IPS DF 19.7 (cell line): ENCODE measurements around the gene MGAT5B.

Experiments used
- DNase-seq: peaks from one replicate; pipeline ENCODE4 v3.0.0-alpha.2; 2013; ENCODE audit warnings: low read depth, low spot score

MGAT5B gene

DNA sequence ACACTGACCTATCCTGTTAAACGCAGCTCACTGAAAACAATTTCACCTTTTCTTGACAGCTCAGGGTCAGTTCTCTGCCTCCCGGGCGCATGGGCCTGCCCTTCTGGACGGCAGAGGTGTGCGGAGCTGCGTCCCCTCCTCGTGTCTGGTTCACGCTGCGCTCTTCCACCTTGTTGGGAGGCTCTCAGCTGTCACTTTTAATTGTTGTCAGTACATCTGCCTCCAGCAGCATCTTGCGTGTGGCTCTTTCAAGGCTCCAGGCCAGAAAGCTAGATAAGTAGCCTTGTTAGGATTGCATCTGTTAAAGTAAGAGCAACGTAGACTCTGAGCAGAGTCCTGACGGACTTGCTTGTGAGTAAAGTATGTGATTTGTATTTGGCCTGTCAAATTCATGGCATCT, 59.4 kb downstream of the MGAT5B start:
- no peak for DNase-seq

DNA sequence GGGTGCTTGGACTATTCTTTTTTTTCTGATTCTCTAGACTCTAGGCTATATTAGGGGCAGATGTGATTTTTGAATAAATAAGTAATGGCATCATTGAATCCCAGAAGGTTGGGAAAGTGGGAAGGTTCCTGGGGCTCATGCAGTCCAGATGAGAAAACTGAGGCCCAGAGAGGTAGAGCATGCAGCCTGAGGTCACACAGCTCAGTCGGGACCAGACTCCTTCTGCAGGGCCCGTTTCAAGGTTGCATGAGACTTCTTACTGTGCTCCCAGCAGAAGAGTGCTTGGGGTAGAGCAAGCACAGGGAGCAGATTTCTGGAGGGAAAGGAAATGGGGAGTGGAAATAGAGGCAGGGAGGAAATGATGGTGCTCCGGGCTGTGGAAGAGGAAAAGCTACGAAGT, 59.8 kb downstream of the MGAT5B start:
- DNase-seq: no peak

DNA sequence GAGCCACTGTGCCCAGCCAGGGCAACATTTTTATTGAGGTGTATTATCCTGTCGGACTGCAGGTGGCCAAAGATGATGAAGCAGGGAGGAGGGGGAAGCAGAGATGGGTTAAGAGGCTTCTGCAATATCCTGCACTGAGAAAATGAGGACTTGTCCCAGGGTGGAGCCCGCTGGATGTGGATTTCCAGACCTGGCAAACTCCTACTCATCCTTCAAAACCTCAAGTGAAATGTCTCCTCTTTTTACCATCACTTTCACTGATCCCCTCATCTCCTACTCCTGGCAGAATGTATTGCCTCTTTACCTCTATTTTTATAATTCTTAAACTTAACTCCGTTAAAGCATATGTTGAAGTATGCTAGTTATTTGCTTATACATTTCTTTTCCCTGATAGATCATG, 60.9 kb downstream of the MGAT5B start:
- no peak for DNase-seq

GRCh38 chr17:76929601-76930000, 61.4 kb downstream of the MGAT5B start:
- no peak for DNase-seq

GRCh38 chr17:76930107-76930506, 61.9 kb downstream of the MGAT5B start:
- no peak for DNase-seq

- no peak for DNase-seq
Measured at GRCh38 chr17:76932402-76933333, 64.5 kb downstream of the MGAT5B start.

DNA sequence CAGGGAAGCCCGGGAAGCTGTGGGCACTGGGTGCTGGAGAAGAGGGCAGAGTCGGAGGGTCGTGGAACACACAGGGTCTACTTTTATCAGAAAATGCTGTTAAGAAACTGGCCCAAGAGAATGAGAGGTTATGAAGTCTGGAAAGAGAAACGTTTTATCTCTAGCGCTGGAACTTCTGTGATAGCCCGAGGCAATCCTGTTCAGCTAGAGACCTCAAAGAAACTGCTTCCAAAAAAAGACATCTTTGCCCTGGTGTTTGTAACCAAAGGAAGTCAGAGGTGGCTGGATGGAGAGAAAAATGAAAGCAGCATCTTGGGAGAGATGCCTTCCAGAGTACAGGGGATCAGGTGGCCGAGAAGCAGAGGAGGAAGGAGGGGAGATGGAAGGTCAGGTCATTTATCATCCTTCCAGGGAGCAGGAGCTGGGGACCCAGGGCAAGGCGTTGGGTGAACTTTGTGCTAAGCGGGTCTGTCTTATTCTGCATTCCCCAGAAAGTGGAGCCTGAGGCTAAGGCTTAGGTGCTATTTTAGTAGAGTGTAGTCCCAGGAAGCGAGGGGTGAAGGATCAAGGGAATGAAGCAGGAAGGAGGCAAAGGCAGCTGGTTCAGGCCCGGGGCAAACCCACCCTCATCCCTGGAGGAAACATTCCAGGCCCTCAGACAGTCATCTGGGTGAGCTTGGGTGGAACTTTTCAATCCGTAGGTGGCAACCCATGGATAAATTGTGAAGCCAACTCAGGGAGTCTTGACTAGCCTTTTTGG, 66.5 kb downstream of the MGAT5B start:
- DNase-seq: no peak

DNA sequence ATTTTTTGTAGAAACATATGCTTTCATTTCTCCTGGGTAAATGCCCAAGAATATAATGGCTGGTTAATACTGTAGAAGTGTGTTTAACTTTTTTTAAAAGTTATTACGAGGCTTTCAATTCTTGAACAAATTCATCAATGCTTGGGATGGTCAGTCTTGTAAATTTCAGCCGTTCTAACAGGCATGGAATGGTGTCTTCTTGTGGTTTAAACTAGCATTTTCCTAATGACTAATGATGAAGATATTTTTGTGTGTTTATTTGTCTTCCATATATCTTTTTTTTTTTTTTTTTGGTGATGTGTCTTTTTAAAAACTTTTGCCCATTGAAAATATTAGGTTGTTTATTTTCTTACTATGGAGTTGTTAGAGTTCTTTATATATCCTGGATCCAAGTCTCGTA, 67.1 kb downstream of the MGAT5B start:
- no peak for DNase-seq

DNA sequence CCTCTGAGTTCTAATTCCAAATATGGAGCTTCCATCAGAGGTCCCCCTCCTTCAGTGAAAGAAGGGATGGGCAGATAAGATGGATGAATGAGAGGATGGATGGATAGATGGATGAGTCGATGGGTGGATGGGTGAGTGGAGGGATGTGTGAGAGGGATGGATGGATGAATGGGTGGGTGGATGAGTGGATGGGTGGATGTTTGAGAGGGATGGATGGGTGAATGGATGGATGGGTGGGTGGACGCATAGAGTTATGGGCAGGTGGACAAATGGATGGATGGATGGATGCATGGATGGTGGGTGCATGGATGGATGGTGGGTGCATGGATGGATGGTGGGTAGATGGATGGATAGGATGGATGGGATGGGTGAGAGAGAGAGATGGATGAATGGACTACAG, 69.0 kb downstream of the MGAT5B start:
- no peak for DNase-seq

DNA sequence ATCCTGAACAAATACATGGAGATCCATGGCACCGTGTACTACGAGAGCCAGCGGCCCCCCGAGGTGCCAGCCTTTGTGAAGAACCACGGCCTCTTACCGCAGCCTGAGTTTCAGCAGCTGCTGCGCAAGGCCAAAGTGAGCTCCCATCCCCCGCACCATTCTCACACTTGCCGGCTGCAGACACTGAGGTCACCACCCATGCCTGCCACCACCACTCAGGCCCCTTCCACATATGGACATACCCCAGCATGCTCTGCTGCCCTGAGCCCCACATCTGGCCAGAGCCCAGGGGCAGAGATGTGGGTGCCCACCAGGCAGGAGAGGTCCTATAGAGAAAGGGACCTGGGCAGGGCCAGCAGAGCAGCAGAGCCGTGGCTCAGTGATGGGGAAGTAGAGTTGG, 69.8 kb downstream of the MGAT5B start:
- DNase-seq: no peak

GRCh38 chr17:76940295-76940694, 72.1 kb downstream of the MGAT5B start:
- DNase-seq: peak; percentile 15

- peak; percentile 48 for DNase-seq
Measured at GRCh38 chr17:76940738-76941350, 72.6 kb downstream of the MGAT5B start.

DNA sequence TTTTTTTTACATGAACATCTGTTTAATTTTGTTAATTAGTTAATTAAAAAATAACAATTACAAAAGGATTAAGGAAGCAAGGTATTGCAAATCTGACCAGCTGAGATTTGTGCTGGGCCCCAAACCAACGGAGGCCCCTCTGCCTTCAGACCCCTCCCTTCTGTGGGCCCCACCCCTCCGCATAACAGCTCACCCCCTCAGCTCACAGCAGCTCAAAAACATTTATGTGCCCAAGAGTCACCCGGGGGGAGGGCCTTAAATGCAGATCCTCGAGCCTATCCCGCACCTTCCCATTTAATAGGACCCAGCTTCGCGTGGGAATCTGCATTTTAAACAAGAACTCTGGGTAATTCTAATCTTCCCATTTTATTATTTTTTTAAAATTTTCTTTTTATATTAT, 75.0 kb downstream of the MGAT5B start:
- no peak for DNase-seq

GRCh38 chr17:76943781-76944213, 75.6 kb downstream of the MGAT5B start:
- no peak for DNase-seq

- no peak for DNase-seq
Measured at GRCh38 chr17:76944477-76944876, 76.3 kb downstream of the MGAT5B start.

DNA sequence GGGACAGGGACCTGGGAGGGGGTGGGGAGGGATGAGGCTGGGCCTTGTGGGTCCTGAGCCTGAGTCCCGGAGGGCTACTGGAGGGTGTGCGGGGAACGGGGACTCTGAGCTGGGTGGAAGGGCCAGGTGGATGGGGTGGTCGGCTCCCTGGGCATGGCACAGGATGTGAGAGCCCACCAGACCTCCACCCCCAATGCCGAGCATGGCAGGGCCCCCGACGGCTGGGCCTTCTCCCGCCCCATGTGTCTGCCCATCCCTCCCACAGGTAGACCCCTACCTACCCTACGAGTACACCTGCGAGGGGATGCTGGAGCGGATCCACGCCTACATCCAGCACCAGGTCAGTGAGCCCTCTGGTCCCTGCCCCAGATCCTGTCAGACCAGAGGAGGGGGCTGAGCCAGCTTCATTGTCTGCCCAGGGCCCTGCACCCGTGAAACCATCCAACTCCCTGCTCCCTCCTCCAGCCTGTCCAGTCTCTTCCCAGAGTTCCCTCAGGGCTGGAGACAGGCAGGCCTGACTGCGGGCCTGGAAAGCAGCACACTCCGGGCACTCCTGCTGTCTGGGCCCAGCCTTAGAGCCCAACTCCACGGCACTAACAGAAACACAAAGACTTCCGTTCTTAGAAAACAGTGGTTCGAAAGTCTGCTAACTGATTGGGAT, 78.0 kb downstream of the MGAT5B start:
- no peak for DNase-seq

DNA sequence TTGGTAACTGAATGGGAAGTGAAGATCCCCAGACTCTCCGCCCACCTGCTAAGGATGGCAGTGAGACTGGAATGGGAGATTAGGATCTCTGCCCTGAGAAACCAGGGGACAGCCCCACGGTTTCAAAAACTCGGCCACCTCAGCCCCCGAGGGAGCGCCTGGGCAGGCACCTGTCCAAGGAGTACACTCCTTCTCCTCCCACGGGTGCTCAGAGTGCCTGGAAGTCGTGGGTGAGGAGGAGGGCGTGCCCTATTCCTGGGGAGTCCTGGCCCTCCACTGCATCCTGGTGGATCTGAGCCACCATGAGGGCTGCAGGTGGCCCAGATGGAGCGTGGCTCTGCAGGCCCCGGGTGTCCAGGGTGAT, 78.5 kb downstream of the MGAT5B start:
- DNase-seq: no peak

DNA sequence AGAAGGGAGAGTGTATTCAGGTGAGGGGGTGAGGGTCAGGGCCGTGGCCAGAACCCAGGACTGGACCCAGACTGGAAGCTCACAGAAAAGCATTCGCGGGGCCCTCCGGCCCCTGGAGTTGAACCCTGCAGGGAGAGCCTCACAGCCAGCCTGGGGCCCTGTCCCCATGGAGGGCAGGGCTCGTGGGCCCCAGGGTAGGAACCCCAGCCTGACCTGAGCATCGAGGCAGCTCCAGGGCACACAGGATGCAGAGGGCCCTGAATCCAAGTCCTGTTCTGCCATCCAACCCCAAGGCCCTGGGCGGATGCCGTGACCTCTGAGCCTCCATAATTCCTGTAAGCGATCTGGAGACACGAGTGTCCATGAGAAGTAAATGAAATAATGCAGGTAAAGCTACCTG, 79.1 kb downstream of the MGAT5B start:
- DNase-seq: no peak

GRCh38 chr17:76947771-76948170, 79.6 kb downstream of the MGAT5B start:
- no peak for DNase-seq

DNA sequence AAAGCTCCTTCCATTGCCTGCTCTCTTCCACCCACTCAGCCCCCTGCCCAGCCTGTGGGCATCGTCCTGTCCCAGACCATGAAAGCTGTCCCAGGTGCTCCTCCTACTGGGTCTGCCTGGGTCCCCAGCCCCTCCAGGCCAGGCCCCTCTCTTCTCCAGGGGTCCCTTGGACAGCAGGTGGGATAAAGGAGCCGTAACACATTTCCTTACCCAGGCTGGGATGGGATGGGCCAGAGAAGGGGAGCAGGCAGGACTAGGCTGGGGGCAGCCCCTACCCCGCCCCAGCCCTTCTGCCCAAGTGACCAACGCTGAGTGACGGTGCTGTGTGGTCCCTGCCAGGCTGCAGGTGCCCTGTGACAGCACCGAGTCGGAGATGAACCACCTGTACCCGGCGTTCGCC, 80.1 kb downstream of the MGAT5B start:
- DNase-seq: no peak

DNA sequence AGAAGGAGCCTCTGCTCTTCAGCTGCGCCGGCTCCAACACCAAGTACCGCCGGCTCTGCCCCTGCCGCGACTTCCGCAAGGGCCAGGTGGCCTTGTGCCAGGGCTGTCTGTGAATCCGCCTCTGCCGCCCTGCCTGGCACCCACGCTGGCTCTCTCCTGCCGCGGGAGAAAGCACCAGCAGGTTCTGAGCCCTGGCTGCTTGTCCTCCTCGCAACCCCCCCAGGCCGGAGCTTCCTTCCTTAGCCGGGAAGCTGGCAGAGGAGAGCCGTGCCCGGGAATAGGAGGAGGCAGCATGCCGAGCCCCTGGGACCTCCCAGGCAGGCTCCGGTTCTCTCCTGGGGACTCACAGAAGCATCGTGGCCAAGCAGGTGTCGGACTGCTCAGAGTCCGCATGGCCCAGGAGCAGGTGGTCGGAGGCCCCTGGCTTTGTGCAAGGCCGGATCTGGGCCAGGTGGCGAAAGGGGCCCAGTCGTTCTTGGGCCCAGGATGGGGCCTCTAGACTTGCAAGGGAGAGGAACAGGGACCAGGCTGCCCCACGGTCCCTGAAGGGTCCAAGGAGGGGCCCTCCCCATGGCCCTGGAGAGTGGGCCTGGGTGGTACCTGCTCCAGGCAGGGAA, 80.6 kb downstream of the MGAT5B start:
- DNase-seq: no peak
